ENCODE measurements around the gene KIAA1217. TPM values are rescaled to one million over a fixed set of nuclear protein-coding genes. Genes with fewer than 3 reads are reported as not detected.

The KIAA1217 gene
- total and polyA plus RNA-seq, 2 of the 8 experiments (the other 6 are each of a cell fraction or from before 2014, with no cell fraction given) = 4.5 to 15.6 TPM

GRCh38 chr10:24515481-24515880 is 306.5 kb downstream of the KIAA1217 start:
- Histone ChIP-seq H2BK120ac (replicated peaks; ENCODE audit: low read depth, low read length) (no peak overlapping the region), H3K79me1 (ENCODE audit: low read depth, low read length) (no peaks in the 10 kb centered on the region), H4K8ac (ENCODE audit: extremely low read depth, insufficient read depth, low read length) (no peak overlapping the region), H3K4me1 (replicated peaks in 1 of 4; ENCODE audit: control insufficient read depth in 3 of 4, insufficient read depth in 4 of 4, low read length in 3 of 4) (peaks cover 0 to 3% (median 3%) of the 10 kb centered on the region in 4 experiments; a peak in 4 of 7 replicates), H2BK20ac (ENCODE audit: low read length) (no peak overlapping the region), H3K23ac (ENCODE audit: insufficient read length) (no peak overlapping the region), H3K9ac (replicated peaks in 1 of 4; ENCODE audit: extremely low read depth in 1 of 4, low read depth in 3 of 4, low read length in 3 of 4) (no peak overlapping the region), H3K9me3 (ENCODE audit: insufficient read depth in 2 of 2, low read depth in 1 of 2, low read length in 1 of 2) (no peaks in the 10 kb centered on the region), H3K4me3 (ENCODE audit: extremely low read depth in 1 of 4, insufficient read depth in 2 of 4, low read depth in 3 of 4, low read length in 4 of 4) (no peak overlapping the region), H2AK5ac (ENCODE audit: low read depth, low read length) (no peak overlapping the region), H2AFZ (ENCODE audit: low read length) (no peak overlapping the region), H3K27me3 (replicated peaks in 1 of 4; ENCODE audit: control insufficient read depth in 3 of 4, extremely low read depth in 1 of 4, insufficient read depth in 3 of 4, low read length in 3 of 4) (no peaks in the 10 kb centered on the region), H3K27ac (ENCODE audit: low read depth, low read length) (no peak overlapping the region), H3K79me2 (ENCODE audit: control insufficient read depth in 1 of 2, insufficient read depth in 2 of 2, low read length in 2 of 2) (no peaks in the 10 kb centered on the region), H3K4me2 (ENCODE audit: insufficient read depth in 1 of 2, low read depth in 2 of 2, low read length in 2 of 2) (no peak overlapping the region), H2BK5ac (ENCODE audit: low read depth, low read length) (no peak overlapping the region), H3K4ac (replicated peaks; ENCODE audit: insufficient read length, low read depth, low read length) (no peak overlapping the region), H3K14ac (ENCODE audit: insufficient read length) (no peak overlapping the region), H4K5ac (ENCODE audit: insufficient read length, low read depth, low read length) (no peak overlapping the region), H2BK12ac (ENCODE audit: low read depth, low read length) (no peak overlapping the region), H3K23me2 (ENCODE audit: low read depth, low read length) (no peaks in the 10 kb centered on the region), H4K91ac (replicated peaks; ENCODE audit: insufficient read length, low read length) (no peak overlapping the region), H4K20me1 (replicated peaks in 1 of 2; ENCODE audit: control insufficient read depth in 1 of 2, insufficient read depth in 2 of 2, low read length in 2 of 2) (no peaks in the 10 kb centered on the region), H3K56ac (replicated peaks; ENCODE audit: insufficient read length, low read depth, low read length) (no peak overlapping the region), H3K36me3 (ENCODE audit: control insufficient read depth in 2 of 4, insufficient read depth in 4 of 4, low read length in 3 of 4) (no peaks in the 10 kb centered on the region; a peak in 1 of 8 replicates), H2BK15ac (ENCODE audit: low read length) (no peak overlapping the region), H3K18ac (ENCODE audit: extremely low read depth, low read length) (no peak overlapping the region)
- DNase-seq (ENCODE audit: low read depth in 1 of 2, low spot score in 2 of 2) = no peak
- TF ChIP-seq CHD2 (IDR thresholded peaks at IDR 0.05; ENCODE audit: low read length) (no peak), E2F6 (IDR thresholded peaks at IDR 0.05) (no peak), RNF2 (IDR thresholded peaks at IDR 0.05; ENCODE audit: borderline replicate concordance, low read depth, low read length, missing control alignments, poor library complexity, severe bottlenecking) (no peak), JUN (IDR thresholded peaks at IDR 0.05; ENCODE audit: low read depth, low read length) (no peak), ZNF274 (IDR thresholded peaks at IDR 0.05; ENCODE audit: borderline replicate concordance, extremely low read depth, low read length) (no peak), RBBP5 (IDR thresholded peaks at IDR 0.05; ENCODE audit: borderline replicate concordance, low read depth, low read length) (no peak), EP300 (IDR thresholded peaks at IDR 0.05; ENCODE audit: borderline replicate concordance in 1 of 2, low read depth in 2 of 2, low read length in 2 of 2) (no peak), SUZ12 (IDR thresholded peaks at IDR 0.05; ENCODE audit: low read length) (no peak), CREB1 (IDR thresholded peaks at IDR 0.05) (no peak), JUND (IDR thresholded peaks at IDR 0.05; ENCODE audit: low read length) (no peak), KDM4A (IDR thresholded peaks at IDR 0.05; ENCODE audit: low read depth, low read length, severe bottlenecking) (no peak)
- 84% methylated on average over 2 of the region's 2 CpGs; no CpG with 5 or more reads in 1 of the 2 experiments for WGBS, 2 experiments (ENCODE audit: extremely low coverage in 1 of 2, insufficient coverage in 1 of 2, insufficient read length in 1 of 2, insufficient replicate concordance in 2 of 2, low coverage in 1 of 2, low lambda C conversion rate in 2 of 2, missing lambda C conversion rate in 1 of 2)
- CTCF ChIA-PET (ENCODE audit: partially characterized antibody) = interaction anchor here (2.1 to 9.2 kb wide), 2 partner anchors 11 to 196 kb away, joined by 5 to 116 read pairs; no protein-coding TSS in a partner anchor
- POLR2A ChIA-PET (ENCODE audit: partially characterized antibody) = no interaction called here
- no peak for FAIRE-seq

Data from H1 (cell line).